Tibial artery (tissue), 4 donors: ENCODE results near the gene MMD2.

ENCODE experiments used
- DNase-seq, 2 donors: peaks; one replicate each; pipeline ENCODE4 v3.0.0-alpha.2; 2019
- H3K27ac ChIP-seq, 2 donors: fragments of 200-600 bp; sonication (generic) in 1 of 2; 1 replicate in 1 of 2; 2 replicates in 1 of 2; pipeline ENCODE4 v1.5.1; 2018 to 2019; ENCODE audit warnings: mild to moderate bottlenecking in 1 of 2
- H3K27me3 ChIP-seq, 2 donors: fragments of 200-600 bp; sonication (generic) in 1 of 2; one replicate each; pipeline versions ENCODE4 v1.5.1 to v1.6.0; 2016 to 2019
- H3K36me3 ChIP-seq, 3 donors: fragments of 200-600 bp; sonication (generic) in 2 of 3; one replicate each; pipeline ENCODE4 v1.5.1; 2016 to 2019; ENCODE audit warnings: mild to moderate bottlenecking in 2 of 3
- H3K4me1 ChIP-seq, 4 donors: fragments of 200-600 bp; sonication (generic) in 2 of 4; 1 replicate in 3 of 4; 2 replicates in 1 of 4; pipeline ENCODE4 v1.5.1; 2016 to 2019
- H3K4me3 ChIP-seq, 2 donors: fragments of 200-600 bp; sonication (generic) in 1 of 2; 1 replicate in 1 of 2; 2 replicates in 1 of 2; pipeline ENCODE4 v1.5.1; 2018 to 2019; ENCODE audit warnings: mild to moderate bottlenecking in 2 of 2
- H3K9me3 ChIP-seq, 3 donors: fragments of 200-600 bp; sonication (generic) in 1 of 3; one replicate each; pipeline ENCODE4 v1.5.1; 2016 to 2019
- CTCF ChIP-seq, 2 experiments: fragments of 200-600 bp in 1 of 2; fragments of 450-650 bp in 1 of 2; IDR thresholded peaks; one replicate each; pipeline ENCODE4 v1.5.1; 2017 to 2019; ENCODE audit warnings: antibody characterized with exemption in 2 of 2, mild to moderate bottlenecking in 1 of 2, moderate library complexity in 1 of 2
- intact Hi-C: fragments of 100-400 bp; cut with DNase I; formaldehyde crosslinking; loops from one replicate; pipeline ENCODE4 v1.15.0; 2023; ENCODE audit warnings: low total_unique reads

Gene MMD2

DNA sequence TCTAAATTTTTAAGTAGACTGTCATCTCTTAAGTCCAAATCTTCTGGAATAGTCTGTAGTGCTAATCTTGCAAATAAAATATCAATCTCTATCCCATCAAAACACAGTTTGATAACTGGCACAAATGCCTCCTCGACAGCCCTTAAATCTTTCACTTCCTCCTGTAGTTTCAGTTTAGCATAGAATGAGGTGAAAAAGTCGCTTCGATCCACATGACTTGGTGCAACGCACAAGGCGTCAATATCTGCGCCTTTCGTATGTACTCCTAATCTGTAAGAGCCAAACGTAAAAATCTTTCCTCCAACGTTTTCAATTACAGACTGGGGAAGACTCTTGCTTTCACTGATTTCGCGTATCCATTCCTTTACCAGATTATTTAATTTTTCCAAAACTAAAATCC, 97.8 kb downstream of the MMD2 start:
- H3K4me3 ChIP-seq, result no peak overlapping the region
- no peak for DNase-seq

GRCh38 chr7:4857189-4857588, 101.8 kb downstream of the MMD2 start:
- Histone ChIP-seq H3K4me3 (no peak overlapping the region), H3K4me1 (peaks cover 0 to 5% (median 0%) of the 10 kb centered on the region in 4 donors), H3K9me3 (peaks cover 0 to 10% (median 8%) of the 10 kb centered on the region in 3 donors), H3K36me3 (peaks cover 0 to 3% (median 0%) of the 10 kb centered on the region in 3 donors), H3K27me3 (peaks cover 0 to 7% of the 10 kb centered on the region in 2 donors), H3K27ac (no peak overlapping the region)
- intact Hi-C loops, result no loop called here
- no peak for DNase-seq
- no peak for TF ChIP-seq CTCF (IDR thresholded peaks at IDR 0.05)

More for the DNA sequence above, 97.8 kb downstream of the MMD2 start:
- H3K27ac ChIP-seq, result no peak overlapping the region
- peaks cover 0 to 14% of the 10 kb centered on the region in 2 donors for H3K27me3 ChIP-seq
- intact Hi-C loops, result no loop called here
- H3K4me1 ChIP-seq, result peaks cover 0 to 5% (median 0%) of the 10 kb centered on the region in 4 donors
- no peak for TF ChIP-seq CTCF (IDR thresholded peaks at IDR 0.05)
- H3K36me3 ChIP-seq, result peaks cover 0 to 7% (median 0%) of the 10 kb centered on the region in 3 donors
- peaks cover 0 to 10% (median 8%) of the 10 kb centered on the region in 3 donors for H3K9me3 ChIP-seq

- Histone ChIP-seq H3K27me3 (peaks cover 0 to under 1% of the 10 kb centered on the region in 2 donors), H3K4me1 (no peaks in the 10 kb centered on the region), H3K4me3 (no peak overlapping the region), H3K27ac (no peak overlapping the region), H3K36me3 (no peaks in the 10 kb centered on the region), H3K9me3 (peaks cover 0 to 7% (median 6%) of the 10 kb centered on the region in 3 donors)
- no peak for DNase-seq
- TF ChIP-seq CTCF (IDR thresholded peaks at IDR 0.05), result no peak
- intact Hi-C loops, result no loop called here
These were observed 102.5 kb downstream of the MMD2 start for GRCh38 chr7:4856336-4857057.
